Measurements from ENCODE around the gene CHKA. TPM values are rescaled to one million over a fixed set of nuclear protein-coding genes. Genes with fewer than 3 reads are reported as not detected.

The CHKA gene
- total and polyA plus RNA-seq, 2 experiments from 2014 or later, result 3.6 to 4.2 TPM

DNA sequence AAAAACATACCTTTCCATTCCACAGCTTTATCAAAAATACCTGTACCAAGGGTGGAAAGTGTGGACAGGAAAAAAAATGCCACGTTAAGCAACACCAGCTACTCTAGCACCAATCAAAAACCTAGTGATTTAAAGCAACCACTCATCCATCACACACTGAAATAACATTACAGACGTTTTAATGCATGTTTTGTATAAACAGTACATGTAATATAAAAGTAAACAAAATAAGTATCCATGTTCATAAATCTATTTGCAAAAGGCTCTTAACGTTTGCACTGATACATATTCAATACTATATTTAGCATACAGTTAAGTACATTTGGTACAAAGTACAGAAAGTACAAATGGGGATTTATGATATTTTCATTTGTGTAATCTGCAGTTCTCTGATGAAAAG lies 38.7 kb downstream of the CHKA start:
- no peaks in the 10 kb centered on the region for H3K27me3 ChIP-seq (replicated peaks; ENCODE audit: insufficient read depth)
- H3K9me2 ChIP-seq (ENCODE audit: insufficient read depth), result no peaks in the 10 kb centered on the region
- H3K4me3 ChIP-seq, result no peak overlapping the region
- H3K4me1 ChIP-seq (ENCODE audit: insufficient read depth), result no peaks in the 10 kb centered on the region
- H4K20me1 ChIP-seq (ENCODE audit: insufficient read depth), result no peaks in the 10 kb centered on the region
- H3K79me2 ChIP-seq (ENCODE audit: insufficient read depth), result no peaks in the 10 kb centered on the region
- H3K27ac ChIP-seq, result no peak overlapping the region
- no peaks in the 10 kb centered on the region for H3K36me3 ChIP-seq (ENCODE audit: low read depth)
- WGBS, 2 experiments (ENCODE audit: low coverage in 1 of 2, low lambda C conversion rate in 2 of 2, missing lambda C conversion rate in 2 of 2), result 31 to 34% methylated on average over 3 of the region's 3 CpGs
- no peak for DNase-seq
- no peak overlapping the region for H3K4me2 ChIP-seq (ENCODE audit: unreplicated experiment)
- H2AFZ ChIP-seq, result no peak overlapping the region
- TF ChIP-seq EZH2phosphoT487 (IDR thresholded peaks at IDR 0.05; ENCODE audit: insufficient read depth, low read depth) (no peak), EZH2 (IDR thresholded peaks at IDR 0.05; ENCODE audit: insufficient read depth, poor library complexity, severe bottlenecking) (no peak)
- H3K9ac ChIP-seq, result no peak overlapping the region
- in situ Hi-C loops (cut with MboI), result no loop called here
- no peaks in the 10 kb centered on the region for H3K9me3 ChIP-seq (ENCODE audit: low read depth)
- no peaks in the 10 kb centered on the region for H3F3A ChIP-seq (ENCODE audit: insufficient read depth)

DNA sequence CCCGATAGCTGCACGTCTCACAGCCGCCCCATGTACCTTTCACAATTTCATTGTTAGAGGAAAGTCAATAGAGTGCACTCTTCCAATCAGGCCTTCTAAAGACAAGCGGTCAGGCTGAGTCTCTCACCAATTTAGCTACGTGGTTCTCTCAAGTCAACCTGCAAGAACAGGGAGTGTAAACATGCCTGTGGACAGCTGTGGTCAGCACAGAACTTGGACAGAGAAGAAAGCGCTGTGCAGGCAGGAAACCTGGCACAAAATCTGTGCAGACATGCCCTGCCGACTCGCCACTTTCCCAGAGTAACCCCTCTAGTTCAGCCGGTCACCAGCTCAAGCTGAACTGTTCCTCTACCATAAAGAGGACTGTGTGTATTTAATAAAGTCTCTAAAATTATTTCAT lies 39.5 kb downstream of the CHKA start:
- Histone ChIP-seq H3F3A (ENCODE audit: insufficient read depth) (no peaks in the 10 kb centered on the region), H3K27me3 (replicated peaks; ENCODE audit: insufficient read depth) (no peaks in the 10 kb centered on the region), H3K4me1 (ENCODE audit: insufficient read depth) (no peaks in the 10 kb centered on the region), H2AFZ (no peak overlapping the region), H3K79me2 (ENCODE audit: insufficient read depth) (no peaks in the 10 kb centered on the region), H3K4me3 (no peak overlapping the region), H3K9me2 (ENCODE audit: insufficient read depth) (no peaks in the 10 kb centered on the region), H4K20me1 (ENCODE audit: insufficient read depth) (no peaks in the 10 kb centered on the region), H3K27ac (no peak overlapping the region), H3K36me3 (ENCODE audit: low read depth) (no peaks in the 10 kb centered on the region), H3K9me3 (ENCODE audit: low read depth) (no peaks in the 10 kb centered on the region), H3K4me2 (ENCODE audit: unreplicated experiment) (no peak overlapping the region), H3K9ac (no peak overlapping the region)
- DNase-seq, result no peak
- whole genome bisulfite sequencing, 2 experiments (ENCODE audit: low coverage in 1 of 2, low lambda C conversion rate in 2 of 2, missing lambda C conversion rate in 2 of 2), result 95 to 97% methylated on average over 9 of the region's 9 CpGs
- in situ Hi-C loops (cut with MboI), result no loop called here
- TF ChIP-seq EZH2 (IDR thresholded peaks at IDR 0.05; ENCODE audit: insufficient read depth, poor library complexity, severe bottlenecking) (no peak), EZH2phosphoT487 (IDR thresholded peaks at IDR 0.05; ENCODE audit: insufficient read depth, low read depth) (no peak)

DNA sequence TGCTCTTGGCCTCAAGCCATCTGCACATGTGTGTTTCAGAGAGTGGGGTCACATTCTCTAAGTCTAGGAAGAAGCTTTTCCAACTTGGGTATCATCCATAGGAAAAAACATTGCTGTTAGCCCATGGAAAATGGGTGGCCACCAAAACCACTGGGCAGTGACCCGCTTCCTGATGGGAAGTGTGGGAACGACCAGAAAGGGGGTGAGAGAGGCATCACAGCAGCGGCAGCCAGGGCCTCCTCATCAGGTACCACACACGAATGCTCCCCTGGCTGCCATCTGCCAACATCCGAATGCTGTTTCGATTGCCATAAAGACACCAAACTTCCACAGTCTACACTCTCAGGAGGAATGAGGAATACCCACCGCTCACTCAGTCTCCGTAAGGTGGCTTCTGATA lies 40.3 kb downstream of the CHKA start:
- no peak overlapping the region for H3K4me2 ChIP-seq (ENCODE audit: unreplicated experiment)
- in situ Hi-C loops (cut with MboI), result no loop called here
- H3F3A ChIP-seq (ENCODE audit: insufficient read depth), result no peaks in the 10 kb centered on the region
- no peaks in the 10 kb centered on the region for H3K4me1 ChIP-seq (ENCODE audit: insufficient read depth)
- DNase-seq, result no peak
- WGBS, 2 experiments (ENCODE audit: low coverage in 1 of 2, low lambda C conversion rate in 2 of 2, missing lambda C conversion rate in 2 of 2), result 98% methylated on average over 8 of the region's 8 CpGs
- H2AFZ ChIP-seq, result no peak overlapping the region
- no peak overlapping the region for H3K27ac ChIP-seq
- no peaks in the 10 kb centered on the region for H3K36me3 ChIP-seq (ENCODE audit: low read depth)
- no peaks in the 10 kb centered on the region for H3K79me2 ChIP-seq (ENCODE audit: insufficient read depth)
- no peaks in the 10 kb centered on the region for H3K9me3 ChIP-seq (ENCODE audit: low read depth)
- H3K27me3 ChIP-seq (replicated peaks; ENCODE audit: insufficient read depth), result no peaks in the 10 kb centered on the region
- no peak overlapping the region for H3K9ac ChIP-seq
- no peaks in the 10 kb centered on the region for H4K20me1 ChIP-seq (ENCODE audit: insufficient read depth)
- H3K9me2 ChIP-seq (ENCODE audit: insufficient read depth), result no peaks in the 10 kb centered on the region
- no peak overlapping the region for H3K4me3 ChIP-seq
- TF ChIP-seq EZH2 (IDR thresholded peaks at IDR 0.05; ENCODE audit: insufficient read depth, poor library complexity, severe bottlenecking) (no peak), EZH2phosphoT487 (IDR thresholded peaks at IDR 0.05; ENCODE audit: insufficient read depth, low read depth) (no peak)

DNA sequence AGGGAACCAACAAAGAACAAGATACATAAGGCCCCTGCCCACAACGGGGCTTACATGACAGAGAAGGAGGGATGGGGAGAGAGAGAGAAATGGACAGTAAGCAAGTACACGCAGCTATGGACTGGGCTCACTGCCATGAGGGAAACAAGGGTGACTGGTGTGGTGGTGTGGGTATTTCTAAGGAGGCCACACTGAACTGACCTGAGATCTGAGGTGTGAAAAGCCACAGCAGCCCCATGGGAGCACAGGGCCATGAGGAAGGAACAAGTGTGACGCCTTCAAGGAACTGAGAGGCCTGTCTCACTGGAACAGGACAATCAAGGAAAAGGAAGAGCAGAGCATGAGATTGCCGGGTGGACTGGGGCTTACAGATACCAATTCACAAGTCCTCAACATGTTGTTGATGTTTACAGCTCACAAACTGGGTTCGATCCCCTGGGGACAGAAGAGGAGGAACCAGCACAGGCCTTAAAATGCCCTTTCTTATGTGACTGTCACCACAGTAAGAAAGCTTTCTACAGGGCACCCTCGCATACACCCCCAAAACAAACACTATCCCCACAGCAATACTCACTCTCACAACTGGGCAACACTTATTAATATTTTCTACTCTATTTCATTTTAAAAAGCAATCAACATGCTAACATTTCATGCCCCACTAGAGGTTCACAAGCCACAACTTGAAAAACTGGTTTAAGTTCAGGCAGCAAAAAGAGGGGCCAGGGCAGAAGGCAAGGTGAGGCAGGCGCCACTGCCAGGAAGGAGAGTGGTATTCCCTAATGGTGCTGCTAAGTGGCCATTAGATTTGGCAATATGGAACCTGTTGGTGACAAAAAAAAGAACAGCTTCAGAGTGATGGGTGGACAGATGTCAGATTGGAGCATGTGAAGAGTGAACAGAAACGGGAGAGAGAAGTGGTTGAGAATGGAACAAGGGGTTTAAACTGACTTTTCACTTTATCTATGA lies 43.3 kb downstream of the CHKA start:
- no peak overlapping the region for H3K9ac ChIP-seq
- no peaks in the 10 kb centered on the region for H3K36me3 ChIP-seq (ENCODE audit: low read depth)
- no peaks in the 10 kb centered on the region for H4K20me1 ChIP-seq (ENCODE audit: insufficient read depth)
- no peaks in the 10 kb centered on the region for H3K79me2 ChIP-seq (ENCODE audit: insufficient read depth)
- no peak overlapping the region for H3K4me3 ChIP-seq
- H3K9me3 ChIP-seq (ENCODE audit: low read depth), result no peaks in the 10 kb centered on the region
- H3K4me2 ChIP-seq (ENCODE audit: unreplicated experiment), result no peak overlapping the region
- no peaks in the 10 kb centered on the region for H3K9me2 ChIP-seq (ENCODE audit: insufficient read depth)
- H2AFZ ChIP-seq, result no peak overlapping the region
- no peaks in the 10 kb centered on the region for H3F3A ChIP-seq (ENCODE audit: insufficient read depth)
- no peak overlapping the region for H3K27ac ChIP-seq
- 87 to 89% methylated on average over 8 of the region's 8 CpGs for WGBS, 2 experiments (ENCODE audit: low coverage in 1 of 2, low lambda C conversion rate in 2 of 2, missing lambda C conversion rate in 2 of 2)
- no peaks in the 10 kb centered on the region for H3K4me1 ChIP-seq (ENCODE audit: insufficient read depth)
- in situ Hi-C loops (cut with MboI), result no loop called here
- DNase-seq, result no peak
- no peak for TF ChIP-seq EZH2phosphoT487 (IDR thresholded peaks at IDR 0.05; ENCODE audit: insufficient read depth, low read depth)
- TF ChIP-seq EZH2 (IDR thresholded peaks at IDR 0.05; ENCODE audit: insufficient read depth, poor library complexity, severe bottlenecking), result no peak
- no peaks in the 10 kb centered on the region for H3K27me3 ChIP-seq (replicated peaks; ENCODE audit: insufficient read depth)
